GM18520 (cell line): ENCODE results near the gene NOMO2.
"Not testable (repeated sequence)": the region's sequence is repeated elsewhere in the genome, so short reads cannot be mapped to it uniquely, and the experiment has no call there.

Source experiments
- ATAC-seq: cut with Tn5 transposase; IDR thresholded peaks from one replicate; pipeline ENCODE4 v1.9.1; 2021; ENCODE audit not compliant: unreplicated experiment

Gene NOMO2

GRCh38 chr16:18525882-18526482, 35.9 kb downstream of the NOMO2 start:
- ATAC-seq: not testable (repeated sequence)

DNA sequence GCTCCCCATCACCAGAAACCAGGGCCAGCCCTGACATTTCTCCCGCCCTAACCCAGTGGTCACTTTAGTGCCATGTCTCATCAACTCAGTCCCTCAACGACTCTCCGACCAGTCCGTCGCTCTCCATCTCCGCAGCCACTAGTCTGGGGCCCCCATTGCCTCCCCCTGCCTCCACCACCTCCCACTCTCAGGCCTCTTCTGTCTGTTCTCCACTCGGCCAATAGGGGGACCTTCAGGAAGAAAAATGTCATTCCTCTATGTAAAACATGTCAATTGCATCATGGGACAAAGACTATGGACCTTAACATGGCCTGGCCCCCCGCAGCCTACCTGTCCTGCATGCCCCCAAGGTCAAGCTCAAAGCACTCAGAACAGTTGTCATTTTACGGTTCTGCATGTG, 39.3 kb downstream of the NOMO2 start:
- ATAC-seq: not testable (repeated sequence)

- ATAC-seq: not testable (repeated sequence)
Observed at GRCh38 chr16:18521445-18522181, 40.3 kb downstream of the NOMO2 start.

DNA sequence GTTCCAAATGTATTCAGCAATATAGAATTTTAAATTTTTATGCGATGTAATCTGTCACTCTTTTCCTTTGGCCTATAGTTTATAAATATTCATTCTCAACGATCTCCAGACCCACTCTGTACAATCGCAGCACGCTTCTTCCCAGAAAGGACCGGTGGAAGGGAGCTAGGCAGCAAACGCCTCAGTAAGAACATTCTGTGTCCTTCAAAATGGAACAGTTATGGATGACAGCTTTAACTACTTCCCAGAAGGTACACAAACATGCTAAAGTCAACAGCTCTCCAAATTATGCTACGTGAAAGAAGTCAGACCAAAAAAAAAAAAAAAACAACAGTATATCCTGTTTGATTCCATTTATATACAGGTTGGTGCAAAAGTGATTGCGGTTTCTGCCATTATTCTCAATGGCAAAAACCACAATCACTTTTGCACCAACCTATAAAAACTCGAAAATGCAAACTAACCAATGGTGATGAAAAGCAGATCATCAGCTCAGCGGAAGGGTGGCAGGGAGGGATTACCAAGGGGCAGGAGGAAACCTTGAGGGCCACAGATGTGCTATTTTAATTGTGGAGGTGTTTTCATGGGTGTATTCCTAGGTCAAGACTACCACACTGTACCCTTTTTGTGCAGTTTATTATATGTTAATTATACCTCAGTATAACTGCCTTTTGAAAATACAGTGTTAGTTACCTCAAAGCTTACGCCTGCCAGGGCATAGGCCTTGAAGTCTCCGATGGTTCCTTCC, 43.2 kb downstream of the NOMO2 start:
- not testable (repeated sequence) for ATAC-seq

GRCh38 chr16:18498430-18498829, 63.5 kb downstream of the NOMO2 start:
- ATAC-seq: not testable (repeated sequence)

DNA sequence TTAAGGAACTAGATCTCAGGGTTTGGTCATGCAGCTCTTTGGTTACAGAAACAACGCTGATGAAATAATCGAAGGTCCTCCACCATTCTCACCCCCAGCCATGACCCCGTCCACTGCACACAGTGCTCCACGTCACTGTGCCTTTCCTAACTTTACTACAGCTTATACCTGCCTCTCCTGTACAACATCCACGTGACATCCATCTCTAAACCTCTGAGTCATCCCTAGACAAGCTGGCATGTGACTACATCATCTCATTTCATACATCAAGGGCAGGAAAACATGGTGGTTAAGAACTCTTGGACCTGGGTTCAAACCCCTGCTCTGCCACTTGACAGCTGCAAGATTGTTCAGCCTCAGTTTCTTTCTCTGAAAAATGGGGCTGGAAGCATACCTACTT, 64.9 kb downstream of the NOMO2 start:
- not testable (repeated sequence) for ATAC-seq

GRCh38 chr16:18492118-18492897, 69.6 kb downstream of the NOMO2 start:
- not testable (repeated sequence) for ATAC-seq

DNA sequence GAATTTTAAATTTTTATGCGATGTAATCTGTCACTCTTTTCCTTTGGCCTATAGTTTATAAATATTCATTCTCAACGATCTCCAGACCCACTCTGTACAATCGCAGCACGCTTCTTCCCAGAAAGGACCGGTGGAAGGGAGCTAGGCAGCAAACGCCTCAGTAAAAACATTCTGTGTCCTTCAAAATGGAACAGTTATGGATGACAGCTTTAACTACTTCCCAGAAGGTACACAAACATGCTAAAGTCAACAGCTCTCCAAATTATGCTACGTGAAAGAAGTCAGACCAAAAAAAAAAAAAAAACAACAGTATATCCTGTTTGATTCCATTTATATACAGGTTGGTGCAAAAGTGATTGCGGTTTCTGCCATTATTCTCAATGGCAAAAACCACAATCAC, 125.9 kb downstream of the NOMO2 start:
- ATAC-seq: not testable (repeated sequence)

DNA sequence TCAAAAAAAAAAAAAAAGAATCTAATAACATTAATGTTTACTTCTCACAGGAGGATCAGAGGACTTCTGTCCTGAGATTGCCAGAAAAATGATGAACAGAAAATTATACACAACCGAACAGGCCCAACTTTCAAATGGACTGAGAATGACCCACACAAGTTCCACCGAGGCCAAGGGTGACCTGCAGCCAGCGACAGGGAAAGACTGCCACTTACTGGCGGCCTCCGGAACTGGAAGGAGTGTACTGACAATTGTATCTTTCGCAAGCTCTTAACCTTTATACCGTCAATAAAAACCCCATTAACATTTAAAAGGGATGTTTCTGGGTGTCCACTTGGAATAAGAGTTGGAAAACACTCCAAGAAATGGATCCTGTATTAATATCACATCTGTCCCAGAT, 146.1 kb downstream of the NOMO2 start:
- ATAC-seq: not testable (repeated sequence)

- ATAC-seq: not testable (repeated sequence)
Observed at GRCh38 chr16:18409532-18410293, 152.2 kb downstream of the NOMO2 start.

- ATAC-seq: peak; percentile 82
Observed at GRCh38 chr16:18401851-18402657, 159.8 kb downstream of the NOMO2 start.

DNA sequence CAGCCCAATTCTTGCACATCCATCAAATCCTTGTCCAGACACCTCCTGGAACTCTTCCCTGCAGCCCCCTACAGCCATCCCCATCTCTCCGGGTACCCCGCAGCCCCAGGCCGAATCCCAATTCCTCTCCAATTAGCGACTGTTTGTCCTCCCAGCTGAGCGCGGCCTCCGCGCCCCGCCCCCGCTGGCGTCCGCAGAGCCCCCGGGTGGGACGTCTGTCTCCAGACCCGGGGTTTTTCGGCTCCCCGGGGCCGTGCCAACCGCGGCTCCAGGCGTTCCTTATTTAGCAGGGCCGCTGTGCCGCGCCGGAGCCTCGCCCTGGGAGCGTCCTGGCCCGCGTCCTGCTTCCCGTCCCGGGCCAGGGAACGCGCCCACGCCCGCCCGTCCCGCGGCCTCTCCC, 160.7 kb downstream of the NOMO2 start:
- ATAC-seq: not testable (repeated sequence)

DNA sequence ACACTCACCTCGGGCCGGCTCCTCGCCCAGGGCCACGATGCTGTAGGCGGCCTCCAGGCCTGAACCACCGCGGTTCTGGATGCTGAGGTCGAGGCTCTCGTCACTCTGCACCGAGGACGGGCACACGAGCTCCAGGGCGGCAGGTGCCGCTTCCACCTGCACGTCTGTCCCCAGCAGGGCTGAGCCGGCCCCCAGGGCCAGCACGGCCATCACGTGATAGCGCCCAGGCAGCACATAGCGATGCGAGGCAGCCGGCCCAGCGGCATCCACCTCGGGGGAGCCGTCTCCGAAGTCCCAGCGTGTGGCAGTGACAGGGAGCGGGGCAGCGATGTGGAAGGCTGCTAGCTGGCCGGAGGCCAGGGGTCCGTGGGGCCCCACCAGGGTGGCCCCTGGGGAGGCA, 167.5 kb downstream of the NOMO2 start:
- not testable (repeated sequence) for ATAC-seq

- not testable (repeated sequence) for ATAC-seq
Observed at GRCh38 chr16:18387767-18388166, 174.1 kb downstream of the NOMO2 start.

DNA sequence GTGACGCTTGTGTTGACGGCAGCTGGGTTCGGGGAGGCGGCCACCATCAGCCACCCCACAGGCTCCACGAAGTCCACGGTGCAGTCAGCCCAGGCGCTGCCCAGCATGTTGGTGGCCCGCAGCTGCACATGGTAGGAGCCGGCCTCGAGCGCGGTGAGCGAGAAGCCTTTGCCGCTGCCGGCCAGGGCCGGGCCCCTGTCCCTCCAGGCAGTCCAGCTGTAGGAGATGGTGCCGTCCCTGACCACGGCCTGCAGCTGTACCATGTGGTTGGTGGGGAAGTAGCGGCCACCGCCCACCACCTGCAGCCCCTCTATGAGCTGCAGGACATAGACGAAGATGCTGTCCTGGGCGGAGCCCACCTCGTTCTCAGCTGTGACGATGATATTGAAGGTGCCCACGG, 175.4 kb downstream of the NOMO2 start:
- ATAC-seq: not testable (repeated sequence)

GRCh38 chr16:18385285-18385684, 176.6 kb downstream of the NOMO2 start:
- not testable (repeated sequence) for ATAC-seq

- not testable (repeated sequence) for ATAC-seq
Observed at GRCh38 chr16:18384869-18385268, 177.0 kb downstream of the NOMO2 start.

DNA sequence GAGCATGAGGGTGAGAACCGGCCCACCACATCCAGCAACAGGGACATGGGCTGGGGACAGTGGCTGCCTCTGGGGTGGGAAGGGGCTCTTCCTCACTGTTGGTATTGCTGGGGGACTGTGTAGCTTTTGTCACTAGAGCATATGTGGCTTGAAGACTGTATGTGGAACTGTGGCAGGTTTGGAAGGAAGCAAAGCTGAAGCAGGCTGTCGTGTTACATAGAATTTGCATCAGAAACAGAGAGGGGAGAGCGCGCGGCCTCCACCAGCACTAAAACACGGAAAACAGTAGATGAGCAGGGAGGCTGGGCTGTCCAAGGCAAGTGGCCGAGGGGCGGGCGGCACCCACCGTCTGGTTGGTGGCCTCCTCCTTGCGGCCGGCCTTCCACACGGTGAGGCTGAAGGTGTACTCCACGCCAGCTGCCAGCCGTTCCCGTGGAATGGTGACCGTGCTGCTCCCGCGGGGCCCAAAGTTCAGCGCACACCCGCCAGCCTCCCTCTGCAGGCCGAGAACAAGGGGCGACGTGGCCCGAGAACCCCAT, 177.7 kb downstream of the NOMO2 start:
- not testable (repeated sequence) for ATAC-seq

- ATAC-seq: not testable (repeated sequence)
Observed at GRCh38 chr16:18382696-18383095, 179.2 kb downstream of the NOMO2 start.
